ENCODE measurements around the gene FAM47E.

FAM47E gene

GRCh38 chr4:76313547-76313946 is 62.0 kb downstream of the FAM47E start:
- Histone ChIP-seq H3K27ac (ENCODE audit: extremely low read depth, low read depth, low read length) (no peak overlapping the region), H3K4me3 (ENCODE audit: low read depth, low read length) (no peak overlapping the region), H3K9me3 (ENCODE audit: control insufficient read depth, insufficient read depth, low read depth, low read length) (no peaks in the 10 kb centered on the region), H3K4me1 (ENCODE audit: control insufficient read depth, insufficient read depth, low read length) (no peaks in the 10 kb centered on the region), H3K36me3 (ENCODE audit: control insufficient read depth in 2 of 2, insufficient read depth in 1 of 2, low read length in 2 of 2) (peaks cover 0 to 17% of the 10 kb centered on the region in 2 experiments; a peak in 1 of 3 replicates)
- POLR2A ChIA-PET, result no interaction called here
- CTCF ChIA-PET, result no interaction called here
- TF ChIP-seq ZNF112 (tag by site-specific recombination; IDR thresholded peaks at IDR 0.05) (no peak), PRDM1 (tag by site-specific recombination; IDR thresholded peaks at IDR 0.05) (no peak), KLF9 (tag by site-specific recombination; IDR thresholded peaks at IDR 0.05; ENCODE audit: low read depth) (no peak), ZNF114 (tag by site-specific recombination; IDR thresholded peaks at IDR 0.05) (no peak), ZNF394 (tag by site-specific recombination; IDR thresholded peaks at IDR 0.05; ENCODE audit: borderline replicate concordance) (no peak), ZFP41 (tag by site-specific recombination; IDR thresholded peaks at IDR 0.05; ENCODE audit: borderline replicate concordance) (no peak), EGR2 (tag by site-specific recombination; IDR thresholded peaks at IDR 0.05; ENCODE audit: low read depth) (no peak), ZNF561 (tag by site-specific recombination; IDR thresholded peaks at IDR 0.05; ENCODE audit: borderline replicate concordance) (no peak), ZNF302 (tag by site-specific recombination; IDR thresholded peaks at IDR 0.05; ENCODE audit: low read depth) (no peak), ZBTB7A (tag by site-specific recombination; IDR thresholded peaks at IDR 0.05; ENCODE audit: low read depth) (no peak), ZNF133 (tag by site-specific recombination; IDR thresholded peaks at IDR 0.05) (no peak), ZNF416 (tag by site-specific recombination; IDR thresholded peaks at IDR 0.05) (no peak), ZNF274 (IDR thresholded peaks at IDR 0.05; ENCODE audit: low read length) (no peak), ZNF274 (tag by site-specific recombination; IDR thresholded peaks at IDR 0.05; ENCODE audit: borderline replicate concordance) (no peak)

GRCh38 chr4:76315267-76315918 is 63.9 kb downstream of the FAM47E start:
- Histone ChIP-seq H3K4me3 (ENCODE audit: low read depth, low read length) (no peak overlapping the region), H3K4me1 (ENCODE audit: control insufficient read depth, insufficient read depth, low read length) (no peaks in the 10 kb centered on the region), H3K27ac (ENCODE audit: extremely low read depth, low read depth, low read length) (no peak overlapping the region), H3K36me3 (ENCODE audit: control insufficient read depth in 2 of 2, insufficient read depth in 1 of 2, low read length in 2 of 2) (peaks cover 0 to 4% of the 10 kb centered on the region in 2 experiments; a peak in 1 of 3 replicates), H3K9me3 (ENCODE audit: control insufficient read depth, insufficient read depth, low read depth, low read length) (no peaks in the 10 kb centered on the region)
- CTCF ChIA-PET, result interaction anchor here (2.0 kb wide), 1 partner anchor 136 kb away, joined by 5 read pairs; no protein-coding TSS in a partner anchor
- TF ChIP-seq FEZF1 (tag by site-specific recombination; IDR thresholded peaks at IDR 0.05) (no peak), ZNF138 (tag by site-specific recombination; IDR thresholded peaks at IDR 0.05; ENCODE audit: borderline replicate concordance) (no peak), ZNF175 (tag by site-specific recombination; IDR thresholded peaks at IDR 0.05) (no peak), ZNF341 (tag by site-specific recombination; IDR thresholded peaks at IDR 0.05; ENCODE audit: low read depth) (no peak), ZNF560 (tag by site-specific recombination; IDR thresholded peaks at IDR 0.05; ENCODE audit: borderline replicate concordance) (no peak), OVOL3 (tag by site-specific recombination; IDR thresholded peaks at IDR 0.05) (no peak), ZNF16 (tag by site-specific recombination; IDR thresholded peaks at IDR 0.05; ENCODE audit: low read depth) (no peak), ZNF473 (tag by site-specific recombination; IDR thresholded peaks at IDR 0.05) (no peak), HIC1 (tag by site-specific recombination; IDR thresholded peaks at IDR 0.05) (no peak), ZNF221 (tag by site-specific recombination; IDR thresholded peaks at IDR 0.05; ENCODE audit: borderline replicate concordance) (no peak), PRDM10 (tag by site-specific recombination; IDR thresholded peaks at IDR 0.05) (no peak), KLF1 (tag by site-specific recombination; IDR thresholded peaks at IDR 0.05) (no peak), ZNF174 (tag by site-specific recombination; IDR thresholded peaks at IDR 0.05) (no peak)
- TF ChIP-seq, protein P1, sequence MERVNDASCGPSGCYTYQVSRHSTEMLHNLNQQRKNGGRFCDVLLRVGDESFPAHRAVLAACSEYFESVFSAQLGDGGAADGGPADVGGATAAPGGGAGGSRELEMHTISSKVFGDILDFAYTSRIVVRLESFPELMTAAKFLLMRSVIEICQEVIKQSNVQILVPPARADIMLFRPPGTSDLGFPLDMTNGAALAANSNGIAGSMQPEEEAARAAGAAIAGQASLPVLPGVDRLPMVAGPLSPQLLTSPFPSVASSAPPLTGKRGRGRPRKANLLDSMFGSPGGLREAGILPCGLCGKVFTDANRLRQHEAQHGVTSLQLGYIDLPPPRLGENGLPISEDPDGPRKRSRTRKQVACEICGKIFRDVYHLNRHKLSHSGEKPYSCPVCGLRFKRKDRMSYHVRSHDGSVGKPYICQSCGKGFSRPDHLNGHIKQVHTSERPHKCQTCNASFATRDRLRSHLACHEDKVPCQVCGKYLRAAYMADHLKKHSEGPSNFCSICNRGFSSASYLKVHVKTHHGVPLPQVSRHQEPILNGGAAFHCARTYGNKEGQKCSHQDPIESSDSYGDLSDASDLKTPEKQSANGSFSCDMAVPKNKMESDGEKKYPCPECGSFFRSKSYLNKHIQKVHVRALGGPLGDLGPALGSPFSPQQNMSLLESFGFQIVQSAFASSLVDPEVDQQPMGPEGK (tag by site-specific recombination; IDR thresholded peaks at IDR 0.05), result no peak
- POLR2A ChIA-PET, result no interaction called here

Measured in HEK293 (cell line).